A673 (cell line): Measurements from ENCODE around the gene GSC2. TPM values are rescaled to one million over a fixed set of nuclear protein-coding genes. Genes with fewer than 3 reads are reported as not detected.

Experiments
- BruUV-seq: library from RNA; stranded (reverse); fragments of 400-500 nt; replicated peaks from 2 replicates; lab custom pipeline; 2021; lab: Mats Ljungman, UMichigan
- CTCF ChIA-PET: fragments of 300-600 bp; sonication (Branson Sonifier 250); formaldehyde crosslinking; loops from one replicate; lab custom pipeline; 2022; ENCODE audit warnings: antibody characterized with exemption; lab: Charles Lee
- POLR2A ChIA-PET: fragments of 300-600 bp; sonication (Branson Sonifier 250); formaldehyde crosslinking; loops from one replicate; lab custom pipeline; 2022; ENCODE audit warnings: antibody characterized with exemption; ENCODE audit not compliant: low non-redundant PET; lab: Charles Lee
- DNase-seq: peaks from one replicate; pipeline ENCODE4 v3.0.0-alpha.2; 2015; ENCODE audit warnings: low spot score
- H3K27ac ChIP-seq: fragments of 200-600 bp; sonication (generic); 2 replicates; pipeline ENCODE4 v1.5.1; 2016; ENCODE audit warnings: mixed run types, low read depth, mild to moderate bottlenecking, mixed read lengths, antibody characterized with exemption, low read length; ENCODE audit not compliant: poor library complexity, severe bottlenecking
- H3K27me3 ChIP-seq: fragments of 200-600 bp; sonication (generic); replicated peaks from 2 replicates; pipeline ENCODE4 v1.6.1; 2017; ENCODE audit warnings: mixed run types, low read depth, mild to moderate bottlenecking, mixed read lengths, antibody characterized with exemption, low read length; ENCODE audit not compliant: insufficient read depth, poor library complexity
- H3K36me3 ChIP-seq: fragments of 200-600 bp; sonication (generic); 2 replicates; pipeline ENCODE4 v1.6.1; 2016; ENCODE audit warnings: mixed run types, mild to moderate bottlenecking, mixed read lengths, antibody characterized with exemption, low read length; ENCODE audit not compliant: insufficient read depth, poor library complexity, severe bottlenecking
- H3K4me1 ChIP-seq: fragments of 200-600 bp; sonication (generic); 2 replicates; pipeline ENCODE4 v1.6.1; 2017; ENCODE audit warnings: mixed run types, mild to moderate bottlenecking, mixed read lengths, antibody characterized with exemption, low read length; ENCODE audit not compliant: insufficient read depth, poor library complexity, severe bottlenecking
- H3K4me3 ChIP-seq: fragments of 200-600 bp; sonication (generic); 2 replicates; pipeline ENCODE4 v1.5.1; 2016; ENCODE audit warnings: low read depth, mixed run types, mild to moderate bottlenecking, mixed read lengths, low read length; ENCODE audit not compliant: poor library complexity, severe bottlenecking
- H3K9me3 ChIP-seq: fragments of 200-600 bp; sonication (generic); 2 replicates; pipeline ENCODE4 v1.6.1; 2016; ENCODE audit warnings: mixed run types, low read depth, mild to moderate bottlenecking, mixed read lengths, antibody characterized with exemption, low read length; ENCODE audit not compliant: poor library complexity, severe bottlenecking
- CTCF ChIP-seq: fragments of 300-800, 200-600 bp; sonication (generic); conservative IDR thresholded peaks from 2 replicates; pipeline ENCODE4 v1.5.1; 2017; ENCODE audit warnings: low read depth, mild to moderate bottlenecking, antibody characterized with exemption, low read length, moderate library complexity, mixed read lengths
- EZH2 ChIP-seq: fragments of 200-600 bp; sonication (generic); IDR thresholded peaks from 2 replicates; pipeline ENCODE4 v1.6.1; 2017; ENCODE audit warnings: borderline replicate concordance, low read depth, mild to moderate bottlenecking, mixed read lengths, antibody characterized with exemption, low read length; ENCODE audit not compliant: poor library complexity, severe bottlenecking
- intact Hi-C: fragments of 100-400 bp; cut with micrococcal nuclease; formaldehyde crosslinking; loops from one replicate; pipeline ENCODE4 v1.10.0; 2022; ENCODE audit not compliant: unreplicated experiment
- total RNA-seq: library from RNA; stranded (reverse); gene quantifications from 2 replicates; pipeline ENCODE4 v1.2.3, GENCODE V29; 2021

The GSC2 gene
- total RNA-seq, 1 experiment from 2014 or later: not detected

GRCh38 chr22:19106886-19107729 lies 43.0 kb downstream of the GSC2 start:
- no peak for DNase-seq
- Histone ChIP-seq H3K36me3 (no peaks in the 10 kb centered on the region), H3K9me3 (no peaks in the 10 kb centered on the region), H3K4me1 (peaks cover 18% of the 10 kb centered on the region), H3K27ac (no peak overlapping the region), H3K4me3 (no peak overlapping the region), H3K27me3 (no peaks in the 10 kb centered on the region)
- POLR2A ChIA-PET: no interaction called here
- TF ChIP-seq CTCF (no peak), EZH2 (no peak)
- BruUV-seq: no TSS peak
- CTCF ChIA-PET: no interaction called here
- intact Hi-C loops: no loop called here

DNA sequence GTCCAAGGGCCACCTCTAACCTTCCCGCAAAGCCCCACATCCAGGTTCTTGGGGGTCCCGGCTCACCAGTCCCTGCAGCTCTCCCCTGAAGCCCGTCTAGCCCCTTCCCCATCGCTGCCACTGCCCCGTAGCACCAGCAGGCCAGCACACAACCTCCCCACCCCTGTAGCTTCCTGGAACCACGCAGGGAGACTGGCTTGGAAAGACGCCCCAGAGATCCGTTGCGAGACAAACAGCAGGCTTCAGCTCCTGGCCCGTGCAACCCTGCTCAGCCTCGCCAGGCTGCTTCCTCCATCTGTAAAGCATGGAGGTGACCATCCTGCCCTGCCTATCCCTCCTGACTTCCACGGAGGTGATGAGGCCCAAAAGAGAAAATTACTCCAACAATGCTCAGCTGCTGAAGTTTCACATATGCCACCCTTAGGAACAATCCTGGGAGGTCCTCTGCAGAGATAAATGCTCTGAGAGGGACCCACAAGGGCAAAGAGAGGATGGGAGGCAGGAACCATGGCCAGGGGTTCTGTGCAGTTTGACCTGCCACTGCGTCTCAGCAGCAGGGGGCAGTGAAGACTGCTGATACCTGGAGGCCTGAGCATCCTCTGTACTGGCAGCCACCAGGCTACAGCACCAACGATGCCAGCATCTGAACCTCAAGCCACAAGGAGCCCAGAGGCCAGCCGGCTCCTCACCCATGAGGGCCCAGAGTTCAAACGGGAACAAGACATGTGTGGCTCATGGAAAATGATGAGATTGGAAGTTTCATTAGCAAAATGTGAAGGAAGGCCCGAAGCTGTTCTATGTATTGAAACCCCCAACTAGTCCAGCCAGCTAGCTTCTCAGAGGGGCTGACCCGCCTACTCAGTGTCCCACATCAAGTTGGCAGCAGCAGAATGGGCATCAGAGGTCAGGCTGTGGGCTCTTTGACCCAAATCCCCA lies 44.0 kb downstream of the GSC2 start:
- H3K36me3 ChIP-seq: no peaks in the 10 kb centered on the region
- CTCF ChIA-PET: no interaction called here
- no peak for TF ChIP-seq CTCF
- TF ChIP-seq EZH2: no peak
- H3K4me3 ChIP-seq: no peak overlapping the region
- BruUV-seq: no TSS peak
- no peaks in the 10 kb centered on the region for H3K9me3 ChIP-seq
- intact Hi-C loops: no loop called here
- H3K27me3 ChIP-seq: no peaks in the 10 kb centered on the region
- no peak for DNase-seq
- POLR2A ChIA-PET: no interaction called here
- no peak overlapping the region for H3K27ac ChIP-seq
- peaks cover 18% of the 10 kb centered on the region for H3K4me1 ChIP-seq

DNA sequence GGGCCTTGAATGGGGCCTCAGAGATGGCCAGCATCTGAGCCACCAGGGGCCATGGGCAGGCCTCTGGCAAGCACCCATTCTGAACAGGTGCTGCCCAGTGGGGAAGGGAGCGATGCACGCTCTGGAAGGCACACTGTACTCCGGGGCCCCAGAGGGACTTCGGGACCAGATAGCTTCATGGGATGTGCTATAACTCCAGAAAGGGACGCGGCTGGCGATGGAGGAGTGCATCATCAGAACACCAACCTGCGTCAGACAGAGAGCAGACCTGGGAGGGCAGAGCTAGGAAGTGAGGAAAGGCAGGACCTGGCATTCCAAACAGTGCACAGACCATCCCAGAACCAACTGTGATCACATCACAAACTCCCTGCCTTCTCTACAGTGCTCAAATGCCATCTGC lies 44.6 kb downstream of the GSC2 start:
- H3K4me3 ChIP-seq: no peak overlapping the region
- no peaks in the 10 kb centered on the region for H3K9me3 ChIP-seq
- ChIA-PET POLR2A (no interaction called here), CTCF (no interaction called here)
- DNase-seq: no peak
- H3K4me1 ChIP-seq: peaks cover 18% of the 10 kb centered on the region
- H3K27me3 ChIP-seq: no peaks in the 10 kb centered on the region
- intact Hi-C loops: no loop called here
- no TSS peak for BruUV-seq
- H3K27ac ChIP-seq: no peak overlapping the region
- TF ChIP-seq EZH2 (no peak), CTCF (no peak)
- no peaks in the 10 kb centered on the region for H3K36me3 ChIP-seq
